GM12878 (cell line): Measurements from ENCODE around the gene BAZ2B. TPM values are rescaled to one million over a fixed set of nuclear protein-coding genes. Genes with fewer than 3 reads are reported as not detected.
"Not testable (repeated sequence)": the region's sequence is repeated elsewhere in the genome, so short reads cannot be mapped to it uniquely, and the experiment has no call there.

Experiments used
- ATAC-seq: fragments of 200-7000 bp; cut with Tn5 transposase; 3 replicates; pipeline ENCODE4 v1.9.1; 2020; ENCODE audit warnings: mild to moderate bottlenecking, moderate library complexity
- BruUV-seq: library from RNA; stranded (reverse); fragments of 400-500 nt; replicated peaks from 2 replicates; lab custom pipeline; 2021; lab: Mats Ljungman, UMichigan
- CTCF ChIA-PET: fragments of 300-600 bp; sonication (Branson Sonifier 250); formaldehyde crosslinking; extraction: SDS; loops from one replicate; lab custom pipeline; 2021; ENCODE audit warnings: inconsistent platforms; lab: Yijun Ruan, JAX
- POLR2A ChIA-PET: fragments of 350-600 bp; formaldehyde crosslinking; extraction: SDS; loops from one replicate; lab custom pipeline; 2021; ENCODE audit warnings: inconsistent platforms; lab: Charles Lee
- RAD21 ChIA-PET: fragments of 300-600 bp; sonication (Branson Sonifier 250); formaldehyde crosslinking; loops from one replicate; lab custom pipeline; 2023; ENCODE audit warnings: antibody characterized with exemption; ENCODE audit not compliant: unreplicated experiment; lab: Charles Lee
- SMC1A ChIA-PET: fragments of 300-600 bp; sonication (Branson Sonifier 250); formaldehyde crosslinking; loops from one replicate; lab custom pipeline; 2023; ENCODE audit not compliant: unreplicated experiment, uncharacterized antibody; lab: Charles Lee
- DNase-seq: peaks from one replicate; pipeline ENCODE4 v3.0.0-alpha.2; 2011; ENCODE audit warnings: low read depth, low spot score
- FAIRE-seq: peaks from 3 replicates; lab custom pipeline; 2011; peaks lifted over from hg19 to GRCh38; lab: Jason Lieb, UNC
- H2AFZ ChIP-seq: 2 replicates; pipeline ENCODE4 v1.6.0; 2011; ENCODE audit warnings: low read depth, low read length, control low read depth; ENCODE audit not compliant: control insufficient read depth
- H3K27ac ChIP-seq: 2 replicates; pipeline ENCODE4 v1.5.1; 2011; ENCODE audit warnings: control low read depth; ENCODE audit not compliant: control insufficient read depth, insufficient read depth
- H3K27me3 ChIP-seq, 2 experiments: replicated peaks in 1 of 2; 2 replicates each; pipeline versions ENCODE4 v1.6.0 to v1.6.1; 2011; ENCODE audit warnings: low read length in 1 of 2; ENCODE audit not compliant: control insufficient read depth in 2 of 2, insufficient read depth in 2 of 2
- H3K36me3 ChIP-seq, 2 experiments: 2 replicates each; pipeline ENCODE4 v1.5.1; 2011; ENCODE audit warnings: low read length in 1 of 2; ENCODE audit not compliant: control insufficient read depth in 2 of 2, insufficient read depth in 2 of 2
- H3K4me1 ChIP-seq: 2 replicates; pipeline ENCODE4 v1.6.1; 2011; ENCODE audit warnings: mild to moderate bottlenecking, low read length, moderate library complexity, mixed read lengths; ENCODE audit not compliant: control insufficient read depth, insufficient read depth
- H3K4me2 ChIP-seq: 2 replicates; pipeline ENCODE4 v1.6.0; 2011; ENCODE audit warnings: control low read depth; ENCODE audit not compliant: control insufficient read depth, insufficient read depth
- H3K4me3 ChIP-seq: fragments of 200-600 bp; sonication (generic); 2 replicates; pipeline ENCODE4 v1.5.1; 2016
- H3K79me2 ChIP-seq: 2 replicates; pipeline ENCODE4 v1.6.0; 2011; ENCODE audit warnings: low read length; ENCODE audit not compliant: control insufficient read depth, insufficient read depth
- H3K9ac ChIP-seq: 2 replicates; pipeline ENCODE4 v1.8.0; 2011; ENCODE audit warnings: low read length, control low read depth, mixed read lengths; ENCODE audit not compliant: control insufficient read depth, insufficient read depth
- H3K9me3 ChIP-seq: replicated peaks from 3 replicates; pipeline ENCODE4 v1.5.1; 2011; ENCODE audit warnings: mild to moderate bottlenecking, low read length; ENCODE audit not compliant: control insufficient read depth, insufficient read depth
- H4K20me1 ChIP-seq: 2 replicates; pipeline ENCODE4 v1.6.0; 2011; ENCODE audit not compliant: control insufficient read depth, insufficient read depth
- ASH2L ChIP-seq: fragments of 300-600, 200-600 bp; sonication (generic); IDR thresholded peaks from 2 replicates; pipeline ENCODE4 v1.6.1; 2017; ENCODE audit warnings: low read depth, mild to moderate bottlenecking, borderline replicate concordance
- BRCA1 ChIP-seq: IDR thresholded peaks from 2 replicates; pipeline ENCODE4 v1.6.1; 2011; ENCODE audit warnings: low read depth, low read length, improper control_type of control experiment
- CBFB ChIP-seq: IDR thresholded peaks from 2 replicates; pipeline ENCODE4 v1.6.1; 2016; ENCODE audit warnings: antibody characterized with exemption, low read depth
- E2F4 ChIP-seq: IDR thresholded peaks from 2 replicates; pipeline ENCODE4 v1.6.1; 2012; ENCODE audit warnings: low read depth, low read length, improper control_type of control experiment
- EED ChIP-seq: sonication (generic); IDR thresholded peaks from 2 replicates; pipeline ENCODE4 v1.6.1; 2016; ENCODE audit warnings: antibody characterized with exemption, low read depth
- EGR1 ChIP-seq, 2 experiments: IDR thresholded peaks; 1 replicate in 1 of 2; 2 replicates in 1 of 2; pipeline ENCODE4 v1.6.1; 2011 to 2012; ENCODE audit warnings: low read depth in 2 of 2, low read length in 2 of 2, borderline replicate concordance in 1 of 2, mild to moderate bottlenecking in 1 of 2, moderate library complexity in 1 of 2
- IRF3 ChIP-seq: fragments of 450-650 bp; IDR thresholded peaks from 2 replicates; pipeline ENCODE4 v1.6.1; 2014; ENCODE audit warnings: mild to moderate bottlenecking
- MTA3 ChIP-seq: IDR thresholded peaks from 2 replicates; pipeline ENCODE4 v1.6.1; 2012; ENCODE audit warnings: low read length, inconsistent platforms, borderline replicate concordance
- NFIC ChIP-seq: IDR thresholded peaks from 2 replicates; pipeline ENCODE4 v1.6.1; 2012; ENCODE audit warnings: low read depth, mild to moderate bottlenecking, inconsistent platforms, low read length, moderate library complexity
- RB1 ChIP-seq: fragments of 450-650 bp; formaldehyde crosslinking; IDR thresholded peaks from 2 replicates; pipeline ENCODE4 v1.6.1; 2017; ENCODE audit warnings: mild to moderate bottlenecking, borderline replicate concordance
- RELA ChIP-seq: fragments of 450-650 bp; IDR thresholded peaks from 2 replicates; pipeline ENCODE4 v1.8.0; 2014; ENCODE audit warnings: borderline replicate concordance; ENCODE audit not compliant: partially characterized antibody
- SIN3A ChIP-seq: IDR thresholded peaks from 2 replicates; pipeline ENCODE4 v1.6.1; 2012; ENCODE audit warnings: low read depth, low read length, improper control_type of control experiment
- ZNF24 ChIP-seq: fragments of 450-650 bp; IDR thresholded peaks from 2 replicates; pipeline ENCODE4 v1.6.1; 2017; ENCODE audit warnings: antibody characterized with exemption, mild to moderate bottlenecking
- WGBS: methylation state at CpG from one replicate; pipeline ENCODE4 v1.1.6; 2016; ENCODE audit warnings: low lambda C conversion rate; ENCODE audit not compliant: insufficient replicate concordance, insufficient coverage; ENCODE audit errors: missing lambda C conversion rate; 5-methylcytosine and 5-hydroxymethylcytosine counted together
- in situ Hi-C: fragments of 300-500 bp; cut with MboI; formaldehyde crosslinking; loops from 9 replicates; pipeline ENCODE4 v1.14.3; 2018; ENCODE audit warnings: mixed read lengths
- intact Hi-C: fragments of 100-400 bp; cut with micrococcal nuclease; formaldehyde crosslinking; loops from one replicate; pipeline ENCODE4 v1.14.2; 2022; ENCODE audit not compliant: unreplicated experiment
- polyA plus RNA-seq, 11 experiments: library from polyadenylated mRNA; depleted of rRNA in 4 of 11; unstranded in 6 of 11; stranded (reverse) in 5 of 11; fragments of >200 nt; fragmentation: Nextera tagmentation in 4 of 11; fragmentation: Illumina TruSeq in 1 of 11; extraction: Ambion mirVana in 4 of 11; extraction: Trizol in 1 of 11; gene quantifications; 1 replicate in 1 of 11; 2 replicates in 10 of 11; pipeline versions ENCODE4 v1.2.1 to v1.2.3, GENCODE V29; 2011 to 2016; ENCODE audit warnings: inconsistent platforms in 2 of 11, missing spikeins in 2 of 11, low read depth in 1 of 11
- total RNA-seq, 4 experiments: library from RNA; depleted of rRNA in 3 of 4; stranded (reverse); fragments of >200 nt in 3 of 4; fragmentation: Illumina TruSeq in 1 of 4; extraction: Trizol in 1 of 4; gene quantifications; 2 replicates each; pipeline versions ENCODE4 v1.2.1 to v1.2.3, GENCODE V29; 2013 to 2021

BAZ2B gene
- total and polyA plus RNA-seq, 10 of the 15 experiments (the other 5 are each of a cell fraction or from before 2014, with no cell fraction given): 8.8 to 49.7 (median 24.7) TPM

- intact Hi-C loops, H3K4me3 ChIP-seq, H3K9ac ChIP-seq, in situ Hi-C loops, ATAC-seq, H3K4me2 ChIP-seq, H2AFZ ChIP-seq, H3K79me2 ChIP-seq, DNase-seq, H3K27ac ChIP-seq, RAD21 ChIA-PET, FAIRE-seq, BruUV-seq, H3K9me3 ChIP-seq, H4K20me1 ChIP-seq, H3K36me3 ChIP-seq, H3K27me3 ChIP-seq, H3K4me1 ChIP-seq: not testable (repeated sequence)
- SMC1A ChIA-PET: interaction anchor here (1.6 kb wide), 1 partner anchor 78 kb away, joined by 4 read pairs; no protein-coding TSS in a partner anchor
- CTCF ChIA-PET: interaction anchor here (1.5 kb wide), 1 partner anchor 19 kb away, joined by 3 read pairs; no protein-coding TSS in a partner anchor
- POLR2A ChIA-PET: interaction anchor here (0.8 kb wide), 1 partner anchor 80 kb away, joined by 6 read pairs; no protein-coding TSS in a partner anchor
- 97% methylated on average over 4 of the region's 4 CpGs for WGBS
Observed at GRCh38 chr2:159535261-159535660, 81.1 kb downstream of the BAZ2B start.

GRCh38 chr2:159531475-159531874, 84.9 kb downstream of the BAZ2B start:
- ATAC-seq (no peak), FAIRE-seq (no peak), DNase-seq (no peak)
- Histone ChIP-seq H3K36me3 (no peaks in the 10 kb centered on the region), H3K4me1 (no peaks in the 10 kb centered on the region), H3K27me3 (no peaks in the 10 kb centered on the region), H2AFZ (no peak overlapping the region), H3K4me2 (no peak overlapping the region), H3K79me2 (no peaks in the 10 kb centered on the region), H3K4me3 (no peak overlapping the region), H4K20me1 (no peaks in the 10 kb centered on the region), H3K27ac (no peak overlapping the region), H3K9ac (no peak overlapping the region), H3K9me3 (no peaks in the 10 kb centered on the region)
- in situ Hi-C loops (no loop called here), intact Hi-C loops (no loop called here)
- RAD21 ChIA-PET: no interaction called here
- no TSS peak for BruUV-seq
- 88% methylated on average over 1 of the region's 1 CpG for WGBS
- CTCF ChIA-PET: no interaction called here
- SMC1A ChIA-PET: interaction anchor here (0.7 to 0.8 kb wide), 2 partner anchors 11 to 14 kb away, joined by 3 to 4 read pairs; no protein-coding TSS in a partner anchor
- POLR2A ChIA-PET: no interaction called here
- TF ChIP-seq CBFB: no peak
- TF ChIP-seq BRCA1: no peak
- no peak for TF ChIP-seq NFIC
- no peak for TF ChIP-seq EED
- no peak for TF ChIP-seq ASH2L
- TF ChIP-seq E2F4: no peak
- TF ChIP-seq RELA: no peak
- no peak for TF ChIP-seq IRF3
- TF ChIP-seq MTA3: no peak
- TF ChIP-seq RB1: no peak
- no peak for TF ChIP-seq ZNF24
- no peak for TF ChIP-seq EGR1 (IDR thresholded peaks at IDR 0.05; ENCODE audit: borderline replicate concordance in 1 of 2, low read depth in 2 of 2, low read length in 2 of 2)
- TF ChIP-seq SIN3A: no peak
